WERI-Rb-1 (cell line): ENCODE results near the gene GALNTL6.
"Not testable (repeated sequence)": the region's sequence is repeated elsewhere in the genome, so short reads cannot be mapped to it uniquely, and the experiment has no call there.

ENCODE experiments used
- DNase-seq: peaks from one replicate; pipeline ENCODE4 v3.0.0-alpha.2; 2020
- H3K27ac ChIP-seq: fragments of 250-450 bp; sonication (Bioruptor Pico); 2 replicates; pipeline ENCODE4 v1.5.1; 2020; ENCODE audit warnings: mild to moderate bottlenecking, moderate library complexity
- H3K27me3 ChIP-seq: fragments of 250-450 bp; sonication (Bioruptor Pico); 2 replicates; pipeline ENCODE4 v1.5.1; 2021; ENCODE audit warnings: mild to moderate bottlenecking, low read depth, moderate library complexity; ENCODE audit not compliant: insufficient read depth, severe bottlenecking
- H3K36me3 ChIP-seq: fragments of 250-450 bp; sonication (Bioruptor Pico); 2 replicates; pipeline ENCODE4 v1.5.1; 2020; ENCODE audit warnings: mild to moderate bottlenecking, moderate library complexity
- H3K4me3 ChIP-seq: 2 replicates; pipeline ENCODE4 v1.5.1; 2011; ENCODE audit warnings: low read depth, mild to moderate bottlenecking, control low read depth, low read length
- H3K9me3 ChIP-seq: fragments of 250-450 bp; sonication (Bioruptor Pico); 2 replicates; pipeline ENCODE4 v1.5.1; 2021; ENCODE audit warnings: mild to moderate bottlenecking, moderate library complexity; ENCODE audit not compliant: severe bottlenecking
- CTCF ChIP-seq: IDR thresholded peaks from 2 replicates; pipeline ENCODE4 v1.5.1; 2011; ENCODE audit warnings: low read depth, mild to moderate bottlenecking, control low read depth, inconsistent platforms, low read length

The GALNTL6 gene

GRCh38 chr4:172410363-172410762, 597.2 kb downstream of the GALNTL6 start:
- Histone ChIP-seq H3K36me3 (no peaks in the 10 kb centered on the region), H3K9me3 (no peaks in the 10 kb centered on the region), H3K27me3 (no peaks in the 10 kb centered on the region), H3K4me3 (no peak overlapping the region), H3K27ac (no peak overlapping the region)
- TF ChIP-seq CTCF: no peak
- no peak for DNase-seq

GRCh38 chr4:172411149-172411548, 597.9 kb downstream of the GALNTL6 start:
- Histone ChIP-seq H3K27me3 (no peaks in the 10 kb centered on the region), H3K27ac (no peak overlapping the region), H3K36me3 (no peaks in the 10 kb centered on the region), H3K9me3 (no peaks in the 10 kb centered on the region), H3K4me3 (no peak overlapping the region)
- DNase-seq: no peak
- TF ChIP-seq CTCF: no peak

- H3K9me3 ChIP-seq: no peaks in the 10 kb centered on the region
- no peaks in the 10 kb centered on the region for H3K27me3 ChIP-seq
- TF ChIP-seq CTCF: no peak
- DNase-seq: no peak
- H3K4me3 ChIP-seq: no peak overlapping the region
- no peaks in the 10 kb centered on the region for H3K36me3 ChIP-seq
- no peak overlapping the region for H3K27ac ChIP-seq
Measured at GRCh38 chr4:172412851-172413580, 599.8 kb downstream of the GALNTL6 start.

- H3K9me3 ChIP-seq, DNase-seq, H3K4me3 ChIP-seq, H3K27me3 ChIP-seq, H3K27ac ChIP-seq, H3K36me3 ChIP-seq: not testable (repeated sequence)
Measured at GRCh38 chr4:172428979-172429378, 615.8 kb downstream of the GALNTL6 start.

GRCh38 chr4:172480471-172480870, 667.3 kb downstream of the GALNTL6 start:
- H3K9me3 ChIP-seq: peaks cover 5% of the 10 kb centered on the region
- H3K27ac ChIP-seq: no peak overlapping the region
- no peaks in the 10 kb centered on the region for H3K36me3 ChIP-seq
- no peak for DNase-seq
- H3K27me3 ChIP-seq: no peaks in the 10 kb centered on the region
- TF ChIP-seq CTCF: no peak
- H3K4me3 ChIP-seq: no peak overlapping the region

GRCh38 chr4:172481802-172482508, 668.8 kb downstream of the GALNTL6 start:
- no peak for TF ChIP-seq CTCF
- Histone ChIP-seq H3K27me3 (no peaks in the 10 kb centered on the region), H3K4me3 (no peak overlapping the region), H3K36me3 (no peaks in the 10 kb centered on the region), H3K27ac (no peak overlapping the region), H3K9me3 (peaks cover 5% of the 10 kb centered on the region)
- DNase-seq: no peak
